Adrenal gland (tissue), 12 donors: ENCODE measurements around the gene PRICKLE2. TPM values are rescaled to one million over a fixed set of nuclear protein-coding genes. Genes with fewer than 3 reads are reported as not detected.

Experiments used
- DNase-seq, 7 donors: peaks; one replicate each; pipeline ENCODE4 v3.0.0-alpha.2; 2019 to 2020
- H3K27ac ChIP-seq, 5 donors: fragments of 200-600 bp; sonication (generic) in 4 of 5; 1 replicate in 3 of 5; 2 replicates in 2 of 5; pipeline versions ENCODE4 v1.5.1 to v1.8.0; 2016 to 2020; ENCODE audit warnings: mild to moderate bottlenecking in 1 of 5
- H3K27me3 ChIP-seq: fragments of 200-600 bp; 2 replicates; pipeline ENCODE4 v1.8.0; 2021
- H3K36me3 ChIP-seq, 2 donors: fragments of 200-600 bp; replicated peaks in 1 of 2; 1 replicate in 1 of 2; 2 replicates in 1 of 2; pipeline versions ENCODE4 v1.5.1 to v1.8.0; 2018 to 2022
- H3K4me1 ChIP-seq, 2 donors: fragments of 200-600 bp; replicated peaks in 1 of 2; 1 replicate in 1 of 2; 2 replicates in 1 of 2; pipeline versions ENCODE4 v1.5.1 to v1.8.0; 2018 to 2021
- H3K4me3 ChIP-seq, 4 donors: fragments of 200-600 bp; sonication (generic) in 3 of 4; one replicate each; pipeline ENCODE4 v1.5.1; 2016 to 2018
- H3K9me3 ChIP-seq, 3 donors: fragments of 200-600 bp; sonication (generic) in 1 of 3; replicated peaks in 1 of 3; 1 replicate in 2 of 3; 2 replicates in 1 of 3; pipeline versions ENCODE4 v1.5.1 to v1.8.0; 2016 to 2021
- CTCF ChIP-seq, 6 experiments: fragments of 450-650 bp in 4 of 6; fragments of 200-600 bp in 2 of 6; sonication (generic) in 1 of 6; IDR thresholded peaks; 1 replicate in 5 of 6; 2 replicates in 1 of 6; pipeline versions ENCODE4 v1.5.1 to v1.8.0; 2016 to 2021; ENCODE audit warnings: antibody characterized with exemption in 6 of 6, mild to moderate bottlenecking in 2 of 6, moderate library complexity in 1 of 6
- POLR2A ChIP-seq, 2 donors: fragments of 450-650 bp; IDR thresholded peaks; one replicate each; pipeline ENCODE4 v1.6.1; 2017; ENCODE audit warnings: antibody characterized with exemption in 2 of 2, mild to moderate bottlenecking in 2 of 2, moderate library complexity in 1 of 2
- WGBS, 4 donors: extraction: QIAGEN DNeasy Blood & Tissue Kit in 2 of 4; methylation state at CpG; one replicate each; pipeline versions ENCODE4 v1.1.5 to v1.1.7; 2013 to 2017; 5-methylcytosine and 5-hydroxymethylcytosine counted together
- intact Hi-C, 2 donors: fragments of 100-400 bp; cut with DNase I; formaldehyde crosslinking; loops; one replicate each; pipeline versions ENCODE4 v1.14.1 to v1.15.0; 2022 to 2023
- polyA plus RNA-seq, 3 donors: library from polyadenylated mRNA; stranded (reverse); fragments of 200-250 nt in 2 of 3; fragments of 350-450 nt in 1 of 3; fragmentation: Illumina TruSeq in 1 of 3; extraction: RNeasy Lipid Tissue Mini Kit (QIAGEN cat#74804) in 1 of 3; gene quantifications; one replicate each; pipeline ENCODE4 v1.2.3, GENCODE V29; 2013 to 2014
- total RNA-seq, 9 donors: library from RNA; depleted of rRNA in 4 of 9; stranded (reverse); fragments of >200 nt in 4 of 9; fragments of 120-200 nt in 1 of 9; fragmentation: NEBNext Ultra II Directional in 1 of 9; extraction: Animal tissue kit (Norgen Biotek cat#: 25700) in 1 of 9; gene quantifications; one replicate each; pipeline versions ENCODE4 v1.1.0 to v1.2.4, GENCODE V29; 2013 to 2023
- donor health status: healthy with polysubstance abuse.
- donor health status: Bipolar disorder and iron deficiency.
- donor health status: DM: yes; HTN: yes; CAD: no.
- donor health status: DM: no; HTN: no; CAD: no.
- donor health status: DM: no; HTN: no; CAD: no.
- donor health status: DM: yes; HTN: yes; CAD: no.

PRICKLE2 gene
- total and polyA plus RNA-seq, 12 donors = 1.3 to 15.7 (median 8.1) TPM

- DNase-seq = no peak
- H3K4me3 ChIP-seq = no peak overlapping the region
- intact Hi-C loops = no loop called here
- no peaks in the 10 kb centered on the region for H3K9me3 ChIP-seq
- H3K27me3 ChIP-seq = no peaks in the 10 kb centered on the region
- no peaks in the 10 kb centered on the region for H3K4me1 ChIP-seq
- TF ChIP-seq CTCF (IDR thresholded peaks at IDR 0.05) = no peak
- TF ChIP-seq POLR2A (IDR thresholded peaks at IDR 0.05) = no peak
- 94 to 95% (median 95%) methylated on average over 9 of the region's 9 CpGs for WGBS, 4 donors
- H3K27ac ChIP-seq = no peak overlapping the region
- H3K36me3 ChIP-seq = no peaks in the 10 kb centered on the region
Observed at GRCh38 chr3:64108231-64108630, 117.0 kb downstream of the PRICKLE2 start.

DNA sequence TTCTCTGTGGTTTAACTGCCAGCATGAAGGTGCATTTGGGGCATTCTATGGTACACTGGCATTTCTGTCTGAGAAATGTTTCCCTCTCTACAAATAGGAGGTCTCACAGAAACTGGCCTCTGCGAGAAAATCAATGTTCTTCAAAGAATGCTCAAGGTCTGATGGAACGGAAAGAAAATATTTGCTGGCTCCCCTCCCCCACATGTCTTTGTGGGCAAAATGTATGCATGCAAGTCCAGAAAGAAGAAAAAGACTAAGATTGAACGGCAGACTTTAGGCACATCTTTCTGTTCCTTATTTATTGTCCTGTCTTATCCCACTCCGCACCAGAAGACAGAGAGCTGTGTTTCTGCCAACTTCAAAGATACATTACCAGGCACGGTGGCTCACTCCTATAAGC lies 118.1 kb downstream of the PRICKLE2 start:
- H3K27ac ChIP-seq = no peak overlapping the region
- TF ChIP-seq POLR2A (IDR thresholded peaks at IDR 0.05) (no peak), CTCF (IDR thresholded peaks at IDR 0.05) (no peak)
- no peaks in the 10 kb centered on the region for H3K4me1 ChIP-seq
- H3K36me3 ChIP-seq = no peaks in the 10 kb centered on the region
- no peaks in the 10 kb centered on the region for H3K9me3 ChIP-seq
- H3K27me3 ChIP-seq = no peaks in the 10 kb centered on the region
- H3K4me3 ChIP-seq = no peak overlapping the region
- WGBS, 4 donors = 72 to 84% (median 75%) methylated on average over 5 of the region's 5 CpGs
- intact Hi-C loops = no loop called here
- DNase-seq = no peak

GRCh38 chr3:64105816-64106215 lies 119.5 kb downstream of the PRICKLE2 start:
- TF ChIP-seq CTCF (IDR thresholded peaks at IDR 0.05) (no peak), POLR2A (IDR thresholded peaks at IDR 0.05) (no peak)
- H3K9me3 ChIP-seq = no peaks in the 10 kb centered on the region
- H3K27ac ChIP-seq = no peak overlapping the region
- H3K4me3 ChIP-seq = no peak overlapping the region
- intact Hi-C loops = no loop called here
- no peaks in the 10 kb centered on the region for H3K36me3 ChIP-seq
- DNase-seq = no peak
- no peaks in the 10 kb centered on the region for H3K27me3 ChIP-seq
- no peaks in the 10 kb centered on the region for H3K4me1 ChIP-seq

DNA sequence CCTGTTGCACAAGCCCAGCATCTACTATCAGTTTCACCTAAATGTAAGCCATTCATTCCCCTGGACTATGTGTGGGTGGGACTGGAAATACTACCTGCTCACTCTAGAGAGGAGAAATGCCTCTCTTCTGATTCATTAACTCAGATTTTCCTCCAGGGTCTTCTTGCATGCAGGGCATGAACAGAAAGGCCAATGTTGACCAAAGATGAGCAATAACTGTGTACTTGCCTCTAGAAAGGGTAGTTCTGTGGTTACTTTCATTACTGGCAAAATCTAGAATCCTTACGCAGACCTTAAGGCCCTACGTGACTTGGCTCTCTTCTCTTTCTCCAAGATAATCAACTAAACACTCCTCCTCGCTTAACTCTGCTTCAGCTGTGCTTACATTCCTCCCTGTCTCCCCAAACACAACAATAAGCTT lies 120.6 kb downstream of the PRICKLE2 start:
- Histone ChIP-seq H3K4me1 (no peaks in the 10 kb centered on the region), H3K9me3 (no peaks in the 10 kb centered on the region), H3K27me3 (no peaks in the 10 kb centered on the region), H3K36me3 (no peaks in the 10 kb centered on the region), H3K27ac (no peak overlapping the region), H3K4me3 (no peak overlapping the region)
- TF ChIP-seq POLR2A (IDR thresholded peaks at IDR 0.05) (no peak), CTCF (IDR thresholded peaks at IDR 0.05) (no peak)
- WGBS, 4 donors = 85 to 94% (median 92%) methylated on average over 3 of the region's 3 CpGs
- intact Hi-C loops = no loop called here
- no peak for DNase-seq
